PC-9 (cell line): ENCODE data around the gene ZMIZ1. TPM values are rescaled to one million over a fixed set of nuclear protein-coding genes. Genes with fewer than 3 reads are reported as not detected.

Experiments
- BruUV-seq: library from RNA; stranded (reverse); fragments of 400-500 nt; replicated peaks from 2 replicates; lab custom pipeline; 2021; lab: Mats Ljungman, UMichigan
- CTCF ChIA-PET: fragments of 300-600 bp; sonication (Branson Sonifier 250); formaldehyde crosslinking; loops from one replicate; lab custom pipeline; 2022; ENCODE audit warnings: antibody characterized with exemption; lab: Charles Lee
- POLR2A ChIA-PET: fragments of 300-600 bp; sonication (Branson Sonifier 250); formaldehyde crosslinking; loops from one replicate; lab custom pipeline; 2022; ENCODE audit warnings: antibody characterized with exemption; ENCODE audit not compliant: unreplicated experiment; lab: Charles Lee
- DNase-seq, 2 experiments: peaks; one replicate each; pipeline versions ENCODE4 v3.0.0 to v3.0.0-alpha.2; 2015 to 2022; ENCODE audit warnings: mixed read lengths in 1 of 2
- H2AFZ ChIP-seq: fragments of 200-600 bp; sonication (generic); 2 replicates; pipeline ENCODE4 v1.8.1; 2017; ENCODE audit warnings: antibody characterized with exemption
- H3F3A ChIP-seq: fragments of 200-600 bp; sonication (generic); 2 replicates; pipeline ENCODE4 v1.8.1; 2017; ENCODE audit warnings: antibody characterized with exemption, mild to moderate bottlenecking, low read depth; ENCODE audit not compliant: insufficient read depth
- H3K27ac ChIP-seq: fragments of 200-600 bp; sonication (generic); 2 replicates; pipeline ENCODE4 v1.6.1; 2016; ENCODE audit warnings: mixed run types
- H3K27me3 ChIP-seq: fragments of 200-600 bp; sonication (generic); 2 replicates; pipeline ENCODE4 v1.6.1; 2016; ENCODE audit warnings: low read depth, mixed run types; ENCODE audit not compliant: insufficient read depth
- H3K36me3 ChIP-seq: fragments of 200-600 bp; sonication (generic); 2 replicates; pipeline ENCODE4 v1.6.1; 2016; ENCODE audit warnings: low read depth, mixed run types
- H3K4me1 ChIP-seq: fragments of 200-600 bp; sonication (generic); replicated peaks from 2 replicates; pipeline ENCODE4 v1.6.1; 2016; ENCODE audit warnings: mixed run types; ENCODE audit not compliant: insufficient read depth
- H3K4me2 ChIP-seq: fragments of 200-600 bp; sonication (generic); 2 replicates; pipeline ENCODE4 v1.6.1; 2017; ENCODE audit warnings: mixed run types
- H3K4me3 ChIP-seq: fragments of 200-600 bp; sonication (generic); 2 replicates; pipeline ENCODE4 v1.6.1; 2016; ENCODE audit warnings: mixed run types
- H3K79me2 ChIP-seq: fragments of 200-600 bp; sonication (generic); 2 replicates; pipeline ENCODE4 v1.6.1; 2017; ENCODE audit warnings: low read depth, mixed run types
- H3K9me2 ChIP-seq: fragments of 200-600 bp; sonication (generic); 2 replicates; pipeline ENCODE4 v1.8.1; 2017; ENCODE audit warnings: mild to moderate bottlenecking; ENCODE audit not compliant: insufficient read depth
- H3K9me3 ChIP-seq: fragments of 200-600 bp; sonication (generic); 2 replicates; pipeline ENCODE4 v1.8.1; 2016; ENCODE audit warnings: low read depth; ENCODE audit not compliant: insufficient read depth
- H4K20me1 ChIP-seq: fragments of 200-600 bp; sonication (generic); 2 replicates; pipeline ENCODE4 v1.8.1; 2017; ENCODE audit not compliant: insufficient read depth
- CTCF ChIP-seq: fragments of 200-600 bp; sonication (generic); conservative IDR thresholded peaks from 2 replicates; pipeline ENCODE4 v1.6.1; 2017; ENCODE audit warnings: mixed run types, antibody characterized with exemption, mild to moderate bottlenecking, moderate library complexity
- EZH2 ChIP-seq: fragments of 200-600 bp; sonication (generic); IDR thresholded peaks from 2 replicates; pipeline ENCODE4 v1.8.0; 2017; ENCODE audit warnings: antibody characterized with exemption, low read depth
- intact Hi-C: fragments of 100-400 bp; cut with micrococcal nuclease; formaldehyde crosslinking; loops from one replicate; pipeline ENCODE4 v1.10.0; 2022; ENCODE audit not compliant: unreplicated experiment
- total RNA-seq: library from RNA; stranded (reverse); gene quantifications from 2 replicates; pipeline ENCODE4 v1.2.3, GENCODE V29; 2021

The ZMIZ1 gene
- total RNA-seq, 1 experiment from 2014 or later, result 47.6 TPM

GRCh38 chr10:79098596-79099015, 29.8 kb downstream of the ZMIZ1 start:
- no peaks in the 10 kb centered on the region for H3K36me3 ChIP-seq
- H2AFZ ChIP-seq, result no peak overlapping the region
- DNase-seq, result no peak
- H3K4me1 ChIP-seq, result peaks cover 9% of the 10 kb centered on the region
- no peaks in the 10 kb centered on the region for H3K9me3 ChIP-seq
- H3K9me2 ChIP-seq, result no peaks in the 10 kb centered on the region
- H3F3A ChIP-seq, result peaks cover 8% of the 10 kb centered on the region; the same call in 1 of the 2 replicates
- intact Hi-C loops, result no loop called here
- H3K27me3 ChIP-seq, result no peaks in the 10 kb centered on the region
- ChIA-PET POLR2A (no interaction called here), CTCF (no interaction called here)
- no peak overlapping the region for H3K27ac ChIP-seq
- TF ChIP-seq CTCF, result no peak
- no peak for TF ChIP-seq EZH2
- no peak overlapping the region for H3K4me3 ChIP-seq
- H4K20me1 ChIP-seq, result peaks cover 94% of the 10 kb centered on the region
- peaks cover 93% of the 10 kb centered on the region for H3K79me2 ChIP-seq
- no TSS peak for BruUV-seq
- H3K4me2 ChIP-seq, result no peak overlapping the region

DNA sequence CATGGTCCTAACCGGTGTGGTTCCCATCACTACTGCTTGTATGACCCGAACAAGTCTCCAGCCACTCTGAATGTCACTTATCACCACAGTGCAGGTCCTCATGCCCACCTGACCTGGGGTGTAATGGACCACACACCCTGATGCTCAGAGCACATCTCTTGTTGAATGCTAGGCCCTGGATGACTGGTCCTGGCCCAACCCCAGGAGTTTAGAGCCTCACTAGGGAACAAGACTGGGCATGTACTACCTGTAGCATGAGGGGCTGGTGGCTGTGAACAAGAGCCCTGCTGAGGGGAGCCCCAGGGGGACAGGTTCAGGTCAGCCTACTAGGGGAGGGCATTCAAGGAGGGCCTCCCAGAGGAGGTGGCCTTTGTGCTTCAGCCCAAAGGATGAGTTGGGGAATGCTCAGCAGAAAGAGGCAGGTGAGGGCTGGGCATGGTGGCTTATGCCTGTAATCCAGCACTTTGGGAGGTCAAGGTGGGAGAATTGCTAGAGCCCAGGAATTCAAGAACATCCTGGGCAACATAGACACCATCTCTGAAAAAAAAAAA, 31.2 kb downstream of the ZMIZ1 start:
- intact Hi-C loops, result no loop called here
- Histone ChIP-seq H3K4me1 (peaks cover 4% of the 10 kb centered on the region), H3K27me3 (no peaks in the 10 kb centered on the region), H3K27ac (no peak overlapping the region), H3K9me3 (no peaks in the 10 kb centered on the region), H3K4me3 (no peak overlapping the region), H3K9me2 (no peaks in the 10 kb centered on the region), H3K79me2 (peaks cover 92% of the 10 kb centered on the region), H2AFZ (no peak overlapping the region), H4K20me1 (peaks cover 95% of the 10 kb centered on the region), H3K36me3 (no peaks in the 10 kb centered on the region), H3F3A (no peaks in the 10 kb centered on the region; the same call in 1 of the 2 replicates), H3K4me2 (no peak overlapping the region)
- no peak for DNase-seq
- POLR2A ChIA-PET, result no interaction called here
- BruUV-seq, result no TSS peak
- CTCF ChIA-PET, result interaction anchor here (0.7 kb wide), 1 partner anchor 83 kb away, joined by 9 read pairs; no protein-coding TSS in a partner anchor
- TF ChIP-seq EZH2 (no peak), CTCF (no peak)

DNA sequence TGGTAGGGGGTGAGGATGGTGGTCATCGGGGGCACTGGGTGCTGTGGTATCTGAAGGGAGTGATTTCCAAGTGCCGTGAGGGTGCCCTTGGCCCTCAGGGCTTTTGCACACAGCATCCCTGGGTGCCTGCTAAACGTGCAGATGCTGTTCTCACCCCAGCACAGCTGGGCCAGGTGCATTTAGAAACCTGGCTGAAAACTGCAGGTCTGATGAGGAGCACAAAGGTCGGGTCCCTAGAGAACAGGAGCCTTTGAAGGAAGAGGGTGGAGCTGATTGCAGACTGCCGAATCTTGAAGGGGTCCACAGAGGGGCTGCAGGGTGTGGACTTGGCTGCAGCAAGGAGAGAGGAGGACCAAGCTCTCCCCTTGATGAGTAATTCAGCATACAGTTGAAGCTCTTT, 32.0 kb downstream of the ZMIZ1 start:
- Histone ChIP-seq H3F3A (no peaks in the 10 kb centered on the region; the same call in 1 of the 2 replicates), H3K36me3 (no peaks in the 10 kb centered on the region), H2AFZ (no peak overlapping the region), H3K4me2 (no peak overlapping the region), H4K20me1 (peaks cover 97% of the 10 kb centered on the region), H3K4me1 (no peaks in the 10 kb centered on the region; the same call in 1 of the 2 replicates), H3K79me2 (peaks cover 91% of the 10 kb centered on the region), H3K4me3 (no peak overlapping the region), H3K9me3 (no peaks in the 10 kb centered on the region), H3K27me3 (no peaks in the 10 kb centered on the region), H3K9me2 (no peaks in the 10 kb centered on the region), H3K27ac (no peak overlapping the region)
- ChIA-PET POLR2A (no interaction called here), CTCF (interaction anchor here (0.6 to 0.7 kb wide), 2 partner anchors 26 to 82 kb away, joined by 9 read pairs; no protein-coding TSS in a partner anchor)
- BruUV-seq, result no TSS peak
- no peak for DNase-seq
- intact Hi-C loops, result no loop called here
- TF ChIP-seq CTCF (no peak), EZH2 (no peak)
